ENCODE measurements around the gene SLC12A2.

SLC12A2 gene

DNA sequence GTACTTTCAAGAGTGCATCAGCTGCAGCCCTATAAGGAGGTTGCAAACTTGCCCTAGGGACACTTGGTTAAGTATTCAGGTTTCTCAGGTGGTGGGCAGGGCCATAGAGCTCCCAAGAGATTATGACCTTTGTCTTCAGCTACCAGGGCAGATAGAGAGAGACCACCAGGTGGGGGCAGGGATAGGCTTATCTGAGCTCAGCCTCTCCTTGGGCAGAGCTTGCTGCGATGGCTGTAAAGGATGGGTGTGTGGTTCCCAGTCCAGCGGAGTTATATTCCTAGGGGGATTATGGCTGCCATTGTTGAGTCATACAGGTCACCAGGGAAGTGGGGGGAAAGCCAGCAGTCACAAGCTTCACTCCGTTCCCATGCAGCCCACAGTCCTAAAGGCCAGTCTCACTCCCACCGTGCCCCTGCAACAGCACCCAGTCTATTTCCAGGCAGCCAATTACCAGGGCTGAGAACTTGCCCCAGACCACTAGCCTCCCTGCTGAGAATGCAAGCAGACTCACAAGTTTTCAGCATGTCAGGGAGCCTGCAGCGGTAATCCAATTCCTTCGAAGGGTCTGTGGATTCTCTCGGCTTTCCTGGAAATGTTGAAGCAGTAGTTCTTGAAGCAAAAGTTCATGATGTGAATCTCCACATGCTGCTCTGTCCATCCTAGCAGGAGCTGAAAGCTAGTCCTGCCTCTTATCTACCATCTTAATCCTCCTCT lies 151.5 kb downstream of the SLC12A2 start:
- DNase-seq, result no peak

DNA sequence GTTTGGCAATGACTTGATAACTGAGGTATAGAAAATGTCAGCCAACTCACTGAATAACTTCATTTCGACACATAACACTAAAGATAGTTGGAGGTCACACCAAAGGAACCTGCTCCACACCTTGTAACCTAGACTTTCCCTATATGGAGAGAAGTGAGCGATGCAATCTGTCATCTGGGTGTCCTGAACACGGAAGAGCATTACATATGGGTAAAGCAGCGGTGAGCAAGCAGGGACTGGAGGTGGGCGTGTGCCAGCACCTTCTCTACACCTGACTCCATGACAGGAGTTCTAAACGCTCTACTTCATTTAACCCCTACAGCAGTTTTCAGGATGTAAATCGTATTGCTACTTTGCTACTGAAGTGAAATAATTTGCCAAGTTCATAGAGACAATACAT lies 152.8 kb downstream of the SLC12A2 start:
- no peak for DNase-seq

DNA sequence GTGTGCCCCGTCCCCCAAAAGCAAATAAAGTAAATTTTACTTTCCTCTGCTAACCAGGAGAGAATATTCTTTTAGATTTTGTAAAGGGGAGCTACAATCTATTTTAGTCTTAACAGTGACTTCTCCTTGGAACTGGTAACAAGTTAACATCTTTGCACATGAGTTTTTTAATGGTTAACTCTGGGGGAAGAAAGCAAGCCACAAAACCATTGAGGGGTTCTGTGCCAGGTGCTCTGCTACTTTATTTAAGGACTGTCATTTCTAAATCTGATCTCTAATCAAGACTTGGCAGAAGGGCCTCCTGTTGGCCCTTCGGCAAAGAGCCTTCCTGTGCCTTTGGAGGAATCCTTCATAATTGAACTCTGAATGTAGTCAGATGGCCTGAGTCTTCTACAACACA lies 153.4 kb downstream of the SLC12A2 start:
- no peak for DNase-seq

DNA sequence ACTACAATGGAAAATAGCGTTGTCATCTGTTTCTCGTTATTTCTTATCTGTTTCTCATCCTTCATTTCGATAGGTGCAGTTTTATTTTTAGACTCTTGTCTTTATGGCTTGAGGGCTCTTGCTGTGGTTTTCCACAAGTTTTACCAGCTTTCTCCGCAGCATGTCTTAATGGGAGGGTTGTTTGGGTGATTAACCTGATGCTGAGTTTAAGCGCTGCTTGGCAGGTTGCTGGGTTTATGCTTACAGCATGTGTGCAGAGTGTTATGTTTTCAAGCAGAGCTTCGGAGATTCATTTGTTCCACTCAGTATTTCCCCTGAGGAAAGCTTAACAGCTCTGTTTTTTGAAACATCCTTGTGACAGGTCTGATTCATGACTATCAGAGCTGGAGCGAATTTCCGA lies 154.0 kb downstream of the SLC12A2 start:
- no peak for DNase-seq
